ENCODE data around the gene UBE2O.

UBE2O gene

GRCh38 chr17:76453431-76453743 is 435 bp upstream of the UBE2O start:
- DNase-seq (ENCODE audit: low read depth), result no peak
- TF ChIP-seq, protein P1, sequence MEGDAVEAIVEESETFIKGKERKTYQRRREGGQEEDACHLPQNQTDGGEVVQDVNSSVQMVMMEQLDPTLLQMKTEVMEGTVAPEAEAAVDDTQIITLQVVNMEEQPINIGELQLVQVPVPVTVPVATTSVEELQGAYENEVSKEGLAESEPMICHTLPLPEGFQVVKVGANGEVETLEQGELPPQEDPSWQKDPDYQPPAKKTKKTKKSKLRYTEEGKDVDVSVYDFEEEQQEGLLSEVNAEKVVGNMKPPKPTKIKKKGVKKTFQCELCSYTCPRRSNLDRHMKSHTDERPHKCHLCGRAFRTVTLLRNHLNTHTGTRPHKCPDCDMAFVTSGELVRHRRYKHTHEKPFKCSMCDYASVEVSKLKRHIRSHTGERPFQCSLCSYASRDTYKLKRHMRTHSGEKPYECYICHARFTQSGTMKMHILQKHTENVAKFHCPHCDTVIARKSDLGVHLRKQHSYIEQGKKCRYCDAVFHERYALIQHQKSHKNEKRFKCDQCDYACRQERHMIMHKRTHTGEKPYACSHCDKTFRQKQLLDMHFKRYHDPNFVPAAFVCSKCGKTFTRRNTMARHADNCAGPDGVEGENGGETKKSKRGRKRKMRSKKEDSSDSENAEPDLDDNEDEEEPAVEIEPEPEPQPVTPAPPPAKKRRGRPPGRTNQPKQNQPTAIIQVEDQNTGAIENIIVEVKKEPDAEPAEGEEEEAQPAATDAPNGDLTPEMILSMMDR (IDR thresholded peaks at IDR 0.05; ENCODE audit: insufficient read depth, low read depth, low read length, missing control alignments), result no peak
- 0 out of 2 replicates have a peak overlapping the region, but pooled peaks have one; percentile 9 for H3K4me3 ChIP-seq (ENCODE audit: low read depth, low read length)

DNA sequence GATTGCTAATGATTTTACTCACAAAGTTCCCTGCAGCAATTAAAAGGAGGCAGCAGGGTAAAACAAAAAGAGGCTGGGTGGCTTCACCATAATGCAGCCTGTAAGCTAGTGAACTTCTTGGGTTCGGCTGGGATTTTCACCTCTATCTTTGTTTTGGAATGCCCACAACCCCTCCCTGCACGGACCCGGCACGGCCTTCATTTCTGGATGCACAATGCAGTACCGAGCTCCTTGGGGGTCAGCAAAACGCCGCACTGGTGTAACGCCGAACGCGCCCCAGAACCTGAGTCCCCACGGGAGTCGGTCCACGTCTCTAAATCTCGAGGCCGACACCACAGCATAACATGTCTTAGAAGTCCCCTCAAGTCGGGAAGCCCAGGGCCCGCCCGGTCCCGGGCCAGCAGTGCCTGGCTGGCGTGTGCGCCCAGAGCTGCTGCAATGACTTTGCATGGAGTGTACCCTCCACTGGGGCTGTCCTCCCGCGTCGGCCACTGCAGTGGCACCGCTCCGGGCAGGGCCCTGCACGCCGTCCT is 759 bp downstream of the UBE2O start:
- H3K4me3 ChIP-seq (ENCODE audit: low read depth, low read length), result peak overlapping the region; percentile 62
- TF ChIP-seq, protein P1 (IDR thresholded peaks at IDR 0.05; ENCODE audit: insufficient read depth, low read depth, low read length, missing control alignments), result no peak
- no peak for DNase-seq (ENCODE audit: low read depth)

- H3K4me3 ChIP-seq (ENCODE audit: low read depth, low read length), result peak overlapping the region; percentile 62
- DNase-seq (ENCODE audit: low read depth), result no peak
- TF ChIP-seq, protein P1 (IDR thresholded peaks at IDR 0.05; ENCODE audit: insufficient read depth, low read depth, low read length, missing control alignments), result no peak
Observed at GRCh38 chr17:76451506-76451905, 1.4 kb downstream of the UBE2O start.

- no peak overlapping the region for H3K4me3 ChIP-seq (ENCODE audit: low read depth, low read length)
- DNase-seq (ENCODE audit: low read depth), result no peak
- TF ChIP-seq, protein P1 (IDR thresholded peaks at IDR 0.05; ENCODE audit: insufficient read depth, low read depth, low read length, missing control alignments), result no peak
Observed at GRCh38 chr17:76449126-76449525, 3.8 kb downstream of the UBE2O start.

DNA sequence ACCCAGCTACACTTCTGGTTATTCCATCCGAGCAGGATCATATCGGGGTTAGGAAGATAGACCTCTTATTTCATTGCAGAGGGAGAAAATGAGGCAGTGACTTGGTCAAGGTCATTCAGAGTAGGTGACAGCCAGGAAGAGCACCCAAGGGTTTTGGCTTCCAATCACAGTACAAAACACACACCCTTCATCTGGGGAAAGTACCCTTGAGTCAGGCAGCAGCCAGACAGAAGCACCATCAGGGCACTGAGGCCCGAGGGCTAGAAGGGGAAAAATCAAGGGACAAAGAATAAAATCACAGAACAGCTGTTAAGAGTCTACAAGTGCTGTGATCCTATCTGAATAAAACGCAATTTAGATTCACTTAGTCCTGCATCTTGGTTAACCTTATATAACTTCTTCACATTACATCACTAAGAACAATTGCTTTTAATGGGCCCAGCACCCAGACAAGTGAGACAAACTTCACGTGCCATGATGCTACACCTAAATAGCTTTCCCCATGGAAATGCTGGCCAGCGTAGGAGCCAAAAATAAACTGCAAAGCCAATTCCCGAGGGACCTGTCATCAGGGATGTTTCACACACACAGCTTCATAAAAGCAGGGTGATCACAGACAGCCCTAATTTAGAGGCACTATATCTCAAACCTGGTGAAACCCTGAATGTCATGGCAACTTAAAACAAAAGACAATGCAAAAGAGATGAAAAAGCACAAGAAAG is 4.9 kb downstream of the UBE2O start:
- peak; percentile 42 for DNase-seq (ENCODE audit: low read depth)
- no peak overlapping the region for H3K4me3 ChIP-seq (ENCODE audit: low read depth, low read length)
- TF ChIP-seq, protein P1 (IDR thresholded peaks at IDR 0.05; ENCODE audit: insufficient read depth, low read depth, low read length, missing control alignments), result no peak

DNA sequence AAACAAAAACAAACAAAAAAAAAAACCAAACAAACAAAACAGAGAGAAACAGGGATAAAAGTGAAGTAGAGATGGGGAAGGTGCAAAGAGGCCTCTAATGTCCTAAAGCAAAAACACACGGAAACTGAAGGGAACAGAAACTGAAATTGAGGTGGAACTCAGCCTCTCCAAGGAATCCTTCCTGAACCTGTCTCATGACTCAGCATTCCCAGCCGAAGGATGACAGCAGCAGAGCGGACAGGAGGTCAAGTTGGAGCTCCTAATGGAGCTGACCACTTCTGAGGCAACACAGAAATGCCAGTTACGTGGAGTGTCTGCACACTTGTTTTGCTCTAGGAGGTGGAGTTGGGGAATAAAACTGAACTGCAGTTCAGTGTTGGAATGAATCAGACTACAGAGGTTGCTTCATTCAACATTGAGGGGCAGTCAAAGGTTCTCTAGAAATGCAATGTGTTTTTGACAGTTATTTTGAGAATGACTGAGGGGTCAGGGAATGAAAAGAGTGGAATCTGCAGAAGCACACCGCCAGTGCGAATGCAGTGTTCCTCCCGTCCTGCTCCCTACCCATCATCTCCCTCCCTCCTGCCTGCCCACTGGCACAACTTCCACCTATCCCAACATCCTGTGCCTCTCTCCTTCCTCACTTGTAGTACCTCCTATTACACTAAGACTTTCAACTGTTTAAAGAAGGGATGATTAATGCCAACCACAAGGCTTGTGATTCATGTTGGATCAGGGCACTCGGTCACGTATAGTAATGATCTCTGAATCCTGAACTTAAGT is 6.3 kb downstream of the UBE2O start:
- H3K4me3 ChIP-seq (ENCODE audit: low read depth, low read length), result no peak overlapping the region
- no peak for DNase-seq (ENCODE audit: low read depth)
- TF ChIP-seq, protein P1 (IDR thresholded peaks at IDR 0.05; ENCODE audit: insufficient read depth, low read depth, low read length, missing control alignments), result no peak

All from GM12865 (cell line).